Thymus (tissue), 11 donors: Measurements from ENCODE around the gene LARP7. TPM values are rescaled to one million over a fixed set of nuclear protein-coding genes. Genes with fewer than 3 reads are reported as not detected.

Experiments
- DNase-seq, 9 donors: peaks; one replicate each; pipeline ENCODE4 v3.0.0-alpha.2; 2013; ENCODE audit warnings: low spot score in 9 of 9, low read depth in 6 of 9, missing footprints in 1 of 9
- H3K27ac ChIP-seq, 2 donors: one replicate each; pipeline ENCODE4 v1.5.1; 2013; ENCODE audit warnings: control low read depth in 1 of 2, low read depth in 1 of 2, low read length in 1 of 2, mild to moderate bottlenecking in 1 of 2, moderate library complexity in 1 of 2
- H3K27me3 ChIP-seq, 2 donors: one replicate each; pipeline ENCODE4 v1.5.1; 2013; ENCODE audit warnings: low read length in 1 of 2; ENCODE audit not compliant: control insufficient read depth in 2 of 2, insufficient read depth in 1 of 2
- H3K36me3 ChIP-seq, 2 donors: one replicate each; pipeline ENCODE4 v1.5.1; 2013; ENCODE audit warnings: low read length in 1 of 2, mild to moderate bottlenecking in 1 of 2, moderate library complexity in 1 of 2; ENCODE audit not compliant: control insufficient read depth in 2 of 2, insufficient read depth in 2 of 2
- H3K4me1 ChIP-seq, 2 donors: one replicate each; pipeline ENCODE4 v1.5.1; 2013; ENCODE audit warnings: low read length in 2 of 2; ENCODE audit not compliant: control insufficient read depth in 2 of 2, insufficient read depth in 2 of 2
- H3K4me3 ChIP-seq, 2 donors: one replicate each; pipeline ENCODE4 v1.5.1; 2013; ENCODE audit warnings: low read length in 2 of 2, control low read depth in 1 of 2, mild to moderate bottlenecking in 1 of 2
- H3K9me3 ChIP-seq, 2 donors: one replicate each; pipeline ENCODE4 v1.5.1; 2013; ENCODE audit warnings: low read length in 1 of 2, mild to moderate bottlenecking in 1 of 2; ENCODE audit not compliant: control insufficient read depth in 2 of 2, insufficient read depth in 1 of 2
- WGBS: extraction: QIAGEN DNeasy Blood & Tissue Kit; methylation state at CpG from one replicate; pipeline ENCODE4 v1.1.7; 2013; 5-methylcytosine and 5-hydroxymethylcytosine counted together
- polyA plus RNA-seq: library from polyadenylated mRNA; stranded (reverse); fragments of 200-250 nt; gene quantifications from one replicate; pipeline ENCODE4 v1.2.3, GENCODE V29; 2013
- total RNA-seq: library from RNA; stranded (reverse); fragments of 120-200 nt; gene quantifications from one replicate; pipeline ENCODE4 v1.2.4, GENCODE V29; 2013
- donor health status: healthy.

The LARP7 gene
- total and polyA plus RNA-seq, 2 donors: 74.3 to 77.1 TPM

GRCh38 chr4:112668131-112668530 is 31.2 kb downstream of the LARP7 start:
- Histone ChIP-seq H3K27me3 (no peaks in the 10 kb centered on the region), H3K4me1 (no peaks in the 10 kb centered on the region), H3K4me3 (no peak overlapping the region), H3K36me3 (no peaks in the 10 kb centered on the region), H3K27ac (no peak overlapping the region), H3K9me3 (no peaks in the 10 kb centered on the region)
- WGBS: 97% methylated on average over 3 of the region's 3 CpGs
- no peak for DNase-seq

DNA sequence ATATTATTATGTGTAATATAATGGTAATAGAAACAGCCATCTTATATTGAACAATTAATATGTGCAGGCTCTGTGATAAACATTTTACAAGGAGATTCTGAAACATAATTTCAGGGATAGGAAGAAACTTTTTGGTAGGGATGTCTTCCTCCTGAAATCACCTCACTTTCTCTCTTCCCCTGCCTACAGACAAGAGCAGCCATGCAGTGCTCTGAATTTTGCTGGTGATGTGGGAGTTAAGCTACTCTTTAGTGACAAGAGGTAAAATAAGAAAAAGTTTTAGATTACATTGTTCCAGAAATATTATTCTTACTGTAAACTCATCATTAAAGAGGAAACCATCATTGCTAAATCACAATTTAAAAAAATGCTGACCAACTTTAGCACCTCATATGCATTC is 36.1 kb downstream of the LARP7 start:
- no peaks in the 10 kb centered on the region for H3K36me3 ChIP-seq

DNA sequence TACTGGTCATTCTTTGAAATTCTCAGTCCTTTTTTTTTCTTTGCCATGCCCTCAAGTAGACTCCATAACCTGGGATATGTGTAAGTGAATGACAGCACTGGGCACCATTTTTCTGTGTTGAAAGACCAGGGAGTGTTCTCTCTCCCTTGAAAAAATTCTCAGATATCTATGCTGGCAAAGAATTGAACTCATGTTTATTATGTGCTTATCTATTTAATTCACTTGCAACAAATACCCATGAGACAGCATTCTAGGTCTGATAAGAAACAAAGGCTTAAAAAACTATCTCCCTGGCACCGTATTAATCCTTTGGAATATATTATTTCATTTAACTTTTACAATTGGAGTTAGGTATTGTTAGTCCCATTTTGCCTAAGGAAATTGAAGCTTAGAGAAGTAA is 36.7 kb downstream of the LARP7 start:
- Histone ChIP-seq H3K4me1 (no peaks in the 10 kb centered on the region), H3K27me3 (no peaks in the 10 kb centered on the region), H3K4me3 (no peak overlapping the region), H3K27ac (no peak overlapping the region), H3K9me3 (no peaks in the 10 kb centered on the region), H3K36me3 (no peaks in the 10 kb centered on the region)
- 92% methylated on average over 1 of the region's 1 CpG for WGBS
- no peak for DNase-seq

More for the DNA sequence above, 36.1 kb downstream of the LARP7 start:
- Histone ChIP-seq H3K9me3 (no peaks in the 10 kb centered on the region), H3K4me3 (no peak overlapping the region), H3K27me3 (no peaks in the 10 kb centered on the region), H3K4me1 (no peaks in the 10 kb centered on the region), H3K27ac (no peak overlapping the region)
- no peak for DNase-seq

- DNase-seq: no peak
- H3K9me3 ChIP-seq: no peaks in the 10 kb centered on the region
- H3K27ac ChIP-seq: no peak overlapping the region
- no peaks in the 10 kb centered on the region for H3K27me3 ChIP-seq
- 87% methylated on average over 1 of the region's 1 CpG for WGBS
- no peaks in the 10 kb centered on the region for H3K36me3 ChIP-seq
- H3K4me3 ChIP-seq: no peak overlapping the region
- no peaks in the 10 kb centered on the region for H3K4me1 ChIP-seq
Measured at GRCh38 chr4:112674376-112674775, 37.4 kb downstream of the LARP7 start.

GRCh38 chr4:112677519-112678091 is 40.7 kb downstream of the LARP7 start:
- Histone ChIP-seq H3K27ac (no peak overlapping the region), H3K9me3 (no peaks in the 10 kb centered on the region), H3K36me3 (no peaks in the 10 kb centered on the region), H3K4me1 (no peaks in the 10 kb centered on the region), H3K4me3 (no peak overlapping the region), H3K27me3 (no peaks in the 10 kb centered on the region)
- no peak for DNase-seq
- WGBS: 90% methylated on average over 2 of the region's 2 CpGs

GRCh38 chr4:112680996-112681395 is 44.1 kb downstream of the LARP7 start:
- Histone ChIP-seq H3K36me3 (no peaks in the 10 kb centered on the region), H3K4me3 (no peak overlapping the region), H3K27me3 (no peaks in the 10 kb centered on the region), H3K27ac (no peak overlapping the region), H3K9me3 (no peaks in the 10 kb centered on the region), H3K4me1 (no peaks in the 10 kb centered on the region)
- no peak for DNase-seq
- 79% methylated on average over 2 of the region's 2 CpGs for WGBS

DNA sequence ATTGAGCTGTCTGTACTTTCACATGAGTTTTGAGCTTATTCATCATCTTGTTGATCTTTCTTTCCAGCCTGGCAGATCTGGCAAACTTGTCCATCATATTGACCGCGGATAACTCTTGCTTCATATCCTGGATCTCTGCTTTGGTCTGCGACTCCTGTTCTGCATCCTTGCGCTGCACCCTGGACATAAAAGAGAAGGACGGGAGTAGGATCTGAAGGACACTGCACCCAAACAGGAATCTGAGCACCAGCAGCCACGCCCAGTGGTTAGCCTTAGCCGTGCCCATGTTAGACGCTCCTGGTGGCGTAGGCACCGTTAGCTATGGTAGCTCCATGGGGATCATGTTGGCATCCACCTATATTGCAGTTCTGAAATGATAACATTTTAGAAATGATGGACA is 56.6 kb downstream of the LARP7 start:
- Histone ChIP-seq H3K36me3 (no peaks in the 10 kb centered on the region), H3K27ac (no peak overlapping the region), H3K27me3 (peaks cover 0 to 2% of the 10 kb centered on the region in 2 donors), H3K9me3 (no peaks in the 10 kb centered on the region), H3K4me1 (no peaks in the 10 kb centered on the region), H3K4me3 (no peak overlapping the region)
- WGBS: 96% methylated on average over 10 of the region's 10 CpGs
- no peak for DNase-seq

- Histone ChIP-seq H3K36me3 (no peaks in the 10 kb centered on the region), H3K4me1 (peaks cover 0 to 3% of the 10 kb centered on the region in 2 donors), H3K9me3 (no peaks in the 10 kb centered on the region), H3K4me3 (no peak overlapping the region), H3K27me3 (peaks cover 16 to 38% of the 10 kb centered on the region in 2 donors), H3K27ac (no peak overlapping the region)
- no peak for DNase-seq
- WGBS: 99% methylated on average over 3 of the region's 3 CpGs
Measured at GRCh38 chr4:112700679-112701078, 63.7 kb downstream of the LARP7 start.

- Histone ChIP-seq H3K27me3 (peaks cover 27 to 58% of the 10 kb centered on the region in 2 donors), H3K27ac (no peak overlapping the region), H3K4me1 (peaks cover 0 to 7% of the 10 kb centered on the region in 2 donors)
Measured at GRCh38 chr4:112702892-112703291, 65.9 kb downstream of the LARP7 start.

More at GRCh38 chr4:112702892-112703291, 65.9 kb downstream of the LARP7 start:
- 100% methylated on average over 1 of the region's 1 CpG for WGBS
- Histone ChIP-seq H3K9me3 (no peaks in the 10 kb centered on the region), H3K36me3 (no peaks in the 10 kb centered on the region), H3K4me3 (no peak overlapping the region)
- no peak for DNase-seq
